K562 (cell line): Measurements from ENCODE around the gene MRPL9. TPM values are rescaled to one million over a fixed set of nuclear protein-coding genes. Genes with fewer than 3 reads are reported as not detected.
A peak's percentile ranks its signal among the peaks of the same experiment; 100 is the strongest.

ENCODE experiments used
- ATF7 ChIP-seq: fragments of 450-650 bp; IDR thresholded peaks from 2 replicates; pipeline ENCODE4 v1.7.1; 2014; ENCODE audit warnings: mild to moderate bottlenecking, moderate library complexity
- DIDO1 ChIP-seq: fragments of 450-650 bp; IDR thresholded peaks from 2 replicates; pipeline ENCODE4 v1.6.1; 2016; ENCODE audit warnings: low read depth, missing biosample characterization, missing genetic modification characterization
- EP400 ChIP-seq: fragments of 450-650 bp; IDR thresholded peaks from 2 replicates; pipeline ENCODE4 v1.6.1; 2017; ENCODE audit warnings: antibody characterized with exemption, mild to moderate bottlenecking, moderate library complexity
- EZH2 ChIP-seq: IDR thresholded peaks from 2 replicates; pipeline ENCODE4 v1.6.1; 2012; ENCODE audit warnings: low read depth, mild to moderate bottlenecking, inconsistent platforms, low read length, borderline replicate concordance
- MBD1 ChIP-seq: fragments of 250-450 bp; sonication (Bioruptor Pico); IDR thresholded peaks from 2 replicates; pipeline ENCODE4 v1.8.0; 2022; ENCODE audit warnings: inconsistent platforms
- MLLT1 ChIP-seq, 2 experiments: fragments of 450-650 bp; IDR thresholded peaks; 2 replicates each; pipeline ENCODE4 v1.6.1; 2016
- RBFOX2 ChIP-seq: fragments of 200-400 bp; formaldehyde crosslinking; IDR thresholded peaks from 2 replicates; pipeline ENCODE4 v1.6.1; 2017; ENCODE audit warnings: low read depth, mild to moderate bottlenecking, low read length, moderate library complexity
- SREBF2 ChIP-seq: sonication (generic); formaldehyde crosslinking; IDR thresholded peaks from 2 replicates; pipeline ENCODE4 v1.4.0; 2020; ENCODE audit warnings: mild to moderate bottlenecking, missing genetic modification reagents
- THRA ChIP-seq: fragments of 450-650 bp; IDR thresholded peaks from 2 replicates; pipeline ENCODE4 v1.6.1; 2017; ENCODE audit warnings: mild to moderate bottlenecking, moderate library complexity
- TRIM25 ChIP-seq: fragments of 450-650 bp; IDR thresholded peaks from 2 replicates; pipeline ENCODE4 v1.7.0; 2016; ENCODE audit warnings: borderline replicate concordance
- ZBTB5 ChIP-seq: fragments of 450-650 bp; IDR thresholded peaks from 2 replicates; pipeline ENCODE4 v1.6.1; 2017; ENCODE audit warnings: antibody characterized with exemption
- ZNF263 ChIP-seq: sonication (generic); formaldehyde crosslinking; IDR thresholded peaks from 2 replicates; pipeline ENCODE4 v1.8.0; 2022; ENCODE audit warnings: mild to moderate bottlenecking, missing genetic modification reagents, borderline replicate concordance
- ZNF639 ChIP-seq, 2 experiments: fragments of 200-800 bp in 1 of 2; sonication (Bioruptor generic) in 1 of 2; sonication (generic) in 1 of 2; formaldehyde crosslinking in 1 of 2; IDR thresholded peaks in 1 of 2; conservative IDR thresholded peaks in 1 of 2; 2 replicates each; pipeline versions ENCODE4 v1.5.0 to v1.6.1; 2016 to 2020; ENCODE audit warnings: missing compliant biosample characterization in 1 of 2, missing genetic modification characterization in 1 of 2, missing genetic modification reagents in 1 of 2
- ZNF717 ChIP-seq: fragments of 250-450 bp; sonication (Bioruptor Pico); IDR thresholded peaks from 2 replicates; pipeline ENCODE4 v1.5.0; 2021
- polyA plus RNA-seq, 8 experiments: library from polyadenylated mRNA; depleted of rRNA in 4 of 8; stranded (reverse) in 5 of 8; unstranded in 3 of 8; fragments of >200 nt; fragmentation: Nextera tagmentation in 2 of 8; fragmentation: Illumina TruSeq in 1 of 8; extraction: Ambion mirVana in 2 of 8; extraction: Trizol in 1 of 8; gene quantifications; 2 replicates each; pipeline versions ENCODE4 v1.2.1 to v1.2.3, GENCODE V29; 2011 to 2014; ENCODE audit warnings: inconsistent platforms in 1 of 8, missing spikeins in 1 of 8
- total RNA-seq, 7 experiments: library from RNA; depleted of rRNA in 6 of 7; stranded (reverse); fragments of >200 nt in 6 of 7; fragmentation: Illumina TruSeq in 2 of 7; extraction: Trizol in 2 of 7; gene quantifications; 2 replicates each; pipeline versions ENCODE4 v1.2.1 to v1.2.3, GENCODE V29; 2011 to 2021; ENCODE audit warnings: low replicate concordance in 1 of 7

Gene MRPL9
- total and polyA plus RNA-seq, 9 of the 15 experiments (the other 6 are each of a cell fraction or from before 2014, with no cell fraction given): 38.0 to 162 (median 111) TPM

- TF ChIP-seq RBFOX2 (peak; percentile 87), EP400 (peak; percentile 63; the same call in 1 of the 2 replicates), EZH2 (no peak), THRA (no peak), MLLT1 (IDR thresholded peaks at IDR 0.05) (peak; percentile 54 to 98), DIDO1 (tag) (no peak; the same call in 1 of the 2 replicates), ZNF263 (CRISPR knock-in tag) (no peak; the same call in 1 of the 2 replicates), MBD1 (CRISPR knock-in tag) (no peak), ZNF717 (CRISPR knock-in tag) (no peak), ZBTB5 (no peak), TRIM25 (no peak), ZNF639 (CRISPR knock-in tag; conservative IDR thresholded peaks at IDR 0.05 in 1 of 2, IDR thresholded peaks at IDR 0.05 in 1 of 2) (peak in 1 of 2 experiments; percentile 91; a peak in 2 of 4 replicates), SREBF2 (no peak), ATF7 (peak; percentile 71)
These were observed 27.0 kb upstream of the MRPL9 start, which contains the start of gene TDRKH (continued) for GRCh38 chr1:151790071-151790939.
